ENCODE data around the gene MAPT.

MAPT gene

DNA sequence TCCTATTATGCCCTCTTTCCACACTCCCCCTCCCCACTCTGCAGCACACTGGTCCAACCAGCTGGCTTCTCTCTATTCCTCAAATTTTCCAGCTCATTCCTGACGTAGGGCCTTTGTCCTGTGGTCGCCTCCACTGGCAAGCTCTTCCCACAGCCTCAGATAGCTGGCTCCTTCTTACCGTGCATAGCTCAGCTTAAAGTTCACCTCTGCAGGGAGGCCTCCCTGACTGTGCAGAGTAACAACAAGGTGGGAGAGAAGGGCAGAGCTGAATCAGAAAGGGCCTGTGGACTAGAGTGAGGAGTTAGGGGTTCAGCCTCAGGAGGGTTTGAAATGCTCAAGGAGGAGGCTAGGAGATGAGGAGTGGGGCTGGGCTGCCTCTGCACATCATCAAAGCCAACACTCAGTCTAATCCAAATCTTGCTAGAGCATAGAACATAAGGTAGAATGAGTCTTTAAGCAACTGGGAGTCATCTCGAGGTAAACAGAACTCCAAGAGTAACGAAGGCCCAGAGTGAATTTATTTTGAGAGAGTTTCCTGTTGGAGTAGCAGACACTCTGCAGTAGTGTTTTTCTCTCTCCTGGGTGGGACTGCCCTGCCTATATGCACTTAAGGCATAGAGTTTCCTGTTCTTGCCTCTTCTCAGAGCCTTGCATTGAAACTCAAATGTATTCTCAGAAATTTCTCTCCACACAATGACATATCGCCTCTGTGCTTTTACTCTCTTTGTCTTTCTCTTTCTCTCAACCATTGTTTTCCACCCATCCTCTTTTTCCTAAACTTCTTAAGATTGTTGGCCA lies 30.3 kb upstream of the MAPT start:
- no peak for DNase-seq

DNA sequence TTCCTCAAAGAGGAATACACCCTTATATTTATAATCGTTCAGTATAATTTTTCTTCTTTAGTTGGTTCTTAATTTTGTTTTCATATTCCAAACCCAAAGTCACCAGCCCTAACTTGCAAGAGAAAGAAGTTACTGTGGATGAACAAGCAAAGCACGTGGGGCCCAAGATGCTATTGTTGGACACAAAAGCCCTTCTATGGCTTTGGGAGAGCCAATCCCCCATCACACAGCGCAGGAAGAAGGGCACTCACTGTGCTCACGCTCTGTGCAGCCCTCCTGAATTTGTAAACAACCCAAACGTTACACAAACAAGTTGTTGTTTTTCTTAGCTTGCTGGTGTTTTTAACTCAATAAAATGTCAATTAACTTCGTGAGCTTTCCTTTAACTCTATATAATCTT lies 27.2 kb upstream of the MAPT start:
- no peak for DNase-seq

GRCh38 chr17:45867702-45868101 lies 26.7 kb upstream of the MAPT start:
- DNase-seq = no peak

DNA sequence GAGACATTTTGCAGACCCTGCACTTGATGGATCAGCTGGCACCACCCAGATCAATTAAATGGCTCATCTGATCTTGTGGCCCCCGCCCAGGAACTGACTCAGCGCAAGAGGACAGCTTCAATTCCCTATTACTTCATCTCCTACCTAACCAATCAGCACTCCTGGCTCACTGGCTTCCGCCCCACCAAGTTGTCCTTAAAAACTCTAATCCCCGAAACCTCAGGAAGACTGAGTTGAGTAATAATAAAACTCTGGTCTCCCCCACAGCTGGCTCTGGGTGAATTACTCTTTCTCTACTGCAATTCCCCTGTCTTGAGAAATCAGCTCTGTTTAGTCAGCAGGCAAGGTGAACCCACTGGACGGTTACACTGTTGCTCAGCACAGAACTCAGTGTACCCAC lies 26.1 kb upstream of the MAPT start:
- no peak for DNase-seq

GRCh38 chr17:45869676-45870341 lies 24.5 kb upstream of the MAPT start:
- DNase-seq = no peak

DNA sequence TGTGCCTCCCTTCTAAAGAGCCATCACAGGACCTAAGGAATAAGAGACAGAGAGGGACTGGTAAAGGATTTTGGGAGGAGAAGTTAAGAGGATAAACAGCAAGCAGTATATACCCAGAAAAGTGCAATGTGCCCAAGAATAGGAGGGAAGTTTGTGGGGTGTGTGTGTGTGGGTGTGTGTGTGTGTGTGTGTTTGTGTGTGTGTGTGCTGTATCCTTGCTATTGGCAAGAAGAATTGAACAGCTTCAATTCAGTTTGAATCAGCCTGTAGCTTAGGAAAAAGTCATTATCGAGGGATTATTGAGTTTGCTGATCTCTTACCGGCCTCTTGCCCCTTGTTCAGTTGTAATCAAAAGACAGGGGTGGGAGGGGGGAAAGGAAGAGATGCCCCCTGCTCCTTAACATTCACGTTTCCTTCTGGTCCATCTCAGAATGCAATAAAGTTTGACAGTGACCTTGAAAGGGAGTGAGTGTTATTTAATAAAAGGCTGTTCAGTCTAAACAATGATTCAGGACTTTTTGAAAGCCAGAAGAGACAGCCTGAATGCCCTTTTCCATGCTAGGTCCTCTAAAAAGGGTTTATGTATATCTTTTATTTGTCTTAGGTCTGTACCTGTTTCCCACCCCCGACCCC lies 23.9 kb upstream of the MAPT start:
- no peak for DNase-seq

GRCh38 chr17:45871718-45872117 lies 22.6 kb upstream of the MAPT start:
- DNase-seq = no peak

DNA sequence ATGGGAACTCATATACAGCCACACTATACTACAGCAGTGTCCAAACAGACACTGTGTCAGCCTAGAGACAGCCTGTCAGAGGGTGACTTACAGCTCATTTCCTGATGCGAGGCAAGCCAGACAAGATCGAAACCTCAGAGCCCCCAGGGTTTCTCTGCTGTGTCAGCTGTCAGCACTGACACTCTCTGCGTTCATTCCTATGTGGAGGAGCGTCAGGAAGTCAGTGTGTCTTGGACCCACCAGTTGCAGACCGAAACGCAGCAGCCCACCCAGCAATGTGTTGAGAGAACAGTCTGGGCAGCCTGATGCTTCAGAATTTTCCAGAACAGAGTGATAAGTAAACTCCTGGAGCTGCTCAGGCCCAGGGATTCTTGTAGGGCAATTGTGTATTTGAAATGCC lies 20.6 kb upstream of the MAPT start:
- peak; percentile 35 for DNase-seq

GRCh38 chr17:45874151-45874550 lies 20.2 kb upstream of the MAPT start:
- no peak for DNase-seq

GRCh38 chr17:45876539-45876938 lies 17.8 kb upstream of the MAPT start:
- DNase-seq = no peak

GRCh38 chr17:45877467-45877866 lies 16.9 kb upstream of the MAPT start:
- no peak for DNase-seq

DNA sequence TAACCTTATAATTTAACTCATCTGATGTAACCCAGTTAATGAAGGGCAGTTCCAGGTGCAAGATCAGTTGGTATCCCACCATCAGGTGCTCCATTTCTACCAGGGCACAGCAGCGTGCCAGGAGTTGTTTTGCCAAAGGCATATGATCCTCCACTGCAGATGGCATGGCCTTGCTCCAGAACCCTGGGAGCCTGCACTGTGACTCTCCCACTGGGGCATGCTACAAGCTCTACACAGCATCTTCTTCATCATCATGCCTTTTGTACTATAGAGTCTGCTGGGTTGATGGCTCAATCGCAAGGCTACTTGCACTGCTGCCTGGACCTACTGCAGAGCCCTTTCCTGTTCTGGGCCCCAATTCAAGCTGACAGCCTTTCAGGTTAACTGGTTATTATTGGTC lies 11.3 kb upstream of the MAPT start:
- no peak for DNase-seq

DNA sequence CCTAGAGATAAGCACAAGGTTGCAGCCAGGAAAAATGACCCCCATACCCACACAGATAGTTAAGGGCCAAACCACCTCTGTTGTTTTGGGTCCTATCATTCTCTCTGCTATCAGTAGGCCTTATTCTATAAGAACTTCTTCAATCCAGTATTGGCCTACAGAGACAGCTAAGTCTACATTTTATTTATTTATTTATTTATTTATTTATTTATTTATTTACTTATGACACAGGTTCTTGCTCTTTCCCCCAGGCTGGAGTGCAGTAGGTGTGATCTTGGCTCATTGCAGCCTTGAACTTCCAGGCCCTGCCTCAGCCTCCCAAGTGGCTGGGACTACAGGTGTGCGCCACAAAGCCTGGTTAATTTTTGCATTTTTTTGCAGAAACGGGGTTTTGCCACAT lies 7.5 kb upstream of the MAPT start:
- DNase-seq = no peak

DNA sequence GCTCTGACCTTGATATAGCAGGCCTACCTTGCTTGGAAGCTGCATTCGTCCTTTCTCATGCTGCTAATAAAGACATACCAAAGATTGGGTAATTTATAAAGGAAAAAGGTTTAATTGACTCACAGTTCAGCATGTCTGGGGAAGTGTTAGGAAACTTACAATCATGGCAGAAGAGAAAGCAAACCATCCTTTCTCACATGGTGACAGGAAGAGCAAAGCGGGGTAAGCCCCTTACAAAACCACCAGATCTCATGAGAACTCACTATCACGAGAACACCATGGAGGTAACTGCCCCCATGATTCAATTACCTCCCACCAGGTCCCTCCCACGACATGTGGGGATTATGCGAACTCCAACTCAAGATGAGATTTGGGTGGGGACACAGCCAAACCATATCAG lies 6.0 kb upstream of the MAPT start:
- DNase-seq = no peak

GRCh38 chr17:45889579-45889978 lies 4.8 kb upstream of the MAPT start:
- no peak for DNase-seq

DNA sequence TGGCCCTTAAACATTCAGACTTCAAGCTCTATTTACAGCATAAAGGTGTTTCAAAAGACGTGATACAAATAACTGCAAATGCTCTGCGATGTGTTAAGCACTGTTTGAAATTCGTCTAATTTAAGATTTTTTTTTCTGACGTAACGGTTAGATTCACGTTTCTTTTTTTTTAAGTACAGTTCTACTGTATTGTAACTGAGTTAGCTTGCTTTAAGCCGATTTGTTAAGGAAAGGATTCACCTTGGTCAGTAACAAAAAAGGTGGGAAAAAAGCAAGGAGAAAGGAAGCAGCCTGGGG lies 681 bp upstream of the MAPT start:
- DNase-seq = no peak

DNA sequence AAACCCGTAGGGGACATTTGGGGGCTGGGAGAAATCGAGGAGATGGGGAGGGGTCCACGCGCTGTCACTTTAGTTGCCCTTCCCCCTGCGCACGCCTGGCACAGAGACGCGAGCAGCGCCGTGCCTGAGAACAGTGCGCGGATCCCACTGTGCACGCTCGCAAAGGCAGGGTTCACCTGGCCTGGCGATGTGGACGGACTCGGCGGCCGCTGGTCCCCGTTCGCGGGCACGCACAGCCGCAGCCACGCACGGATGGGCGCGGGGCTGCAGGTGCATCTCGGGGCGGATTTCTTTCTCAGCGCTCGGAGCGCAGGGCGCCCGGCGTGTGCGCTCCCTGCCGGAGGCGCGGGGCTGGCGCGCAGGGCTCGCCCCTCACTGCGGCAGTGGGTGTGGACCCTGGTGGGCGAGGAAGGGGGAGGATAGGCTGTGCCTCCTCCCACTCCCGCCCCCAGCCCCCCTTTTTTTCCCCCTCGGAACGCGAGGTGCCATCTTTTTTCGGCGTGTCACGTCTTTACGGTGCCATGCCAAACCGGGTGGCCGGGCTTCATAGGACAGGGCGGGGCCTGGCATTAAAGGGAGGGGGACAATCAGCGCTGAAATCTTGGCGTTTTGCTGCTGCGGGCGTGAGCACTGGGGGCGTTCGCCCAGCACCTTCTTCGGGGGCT lies 1.1 kb downstream of the MAPT start:
- DNase-seq = peak; percentile 85

DNA sequence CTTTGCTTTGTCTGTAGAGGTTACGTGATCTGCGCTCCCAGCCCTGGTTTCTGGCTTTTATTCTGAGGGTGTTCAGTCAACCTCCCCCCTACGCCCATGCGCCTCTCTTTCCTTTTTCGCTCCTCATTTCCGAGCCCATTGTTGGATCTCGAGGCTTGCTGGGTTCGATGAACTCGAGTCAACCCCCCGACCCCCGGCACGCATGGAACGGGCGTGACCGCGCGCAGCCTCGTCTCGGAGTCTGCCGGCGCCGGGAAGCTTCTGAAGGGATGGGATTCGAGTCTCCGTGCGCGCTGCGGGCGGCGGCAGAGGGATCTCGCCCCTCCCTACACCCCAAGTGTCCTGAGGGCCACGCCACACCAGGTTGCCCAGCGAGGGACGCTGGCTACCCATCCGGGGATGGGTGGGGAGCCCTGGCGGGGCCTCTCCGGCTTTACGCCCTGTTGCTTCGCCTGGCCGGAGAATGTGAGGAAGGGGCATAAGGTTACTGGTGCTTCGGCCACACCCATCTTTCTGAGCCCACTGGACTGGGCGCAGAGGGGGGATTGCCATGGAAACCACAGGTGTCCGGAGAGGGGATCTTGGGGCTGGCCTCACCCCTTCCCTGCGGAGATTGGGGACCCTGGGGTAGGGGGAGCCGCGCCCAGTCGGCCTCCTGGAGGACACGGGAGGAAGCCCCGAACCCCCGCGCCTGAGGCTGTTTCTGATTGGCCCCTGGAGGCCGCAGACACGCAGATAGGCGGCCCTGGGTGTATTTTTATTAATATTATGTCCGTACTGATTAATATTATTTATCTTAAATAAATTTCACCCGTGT lies 1.8 kb downstream of the MAPT start:
- DNase-seq = peak; percentile 75

- DNase-seq = peak; percentile 85
Observed at GRCh38 chr17:45896803-45897693, 2.7 kb downstream of the MAPT start.

DNA sequence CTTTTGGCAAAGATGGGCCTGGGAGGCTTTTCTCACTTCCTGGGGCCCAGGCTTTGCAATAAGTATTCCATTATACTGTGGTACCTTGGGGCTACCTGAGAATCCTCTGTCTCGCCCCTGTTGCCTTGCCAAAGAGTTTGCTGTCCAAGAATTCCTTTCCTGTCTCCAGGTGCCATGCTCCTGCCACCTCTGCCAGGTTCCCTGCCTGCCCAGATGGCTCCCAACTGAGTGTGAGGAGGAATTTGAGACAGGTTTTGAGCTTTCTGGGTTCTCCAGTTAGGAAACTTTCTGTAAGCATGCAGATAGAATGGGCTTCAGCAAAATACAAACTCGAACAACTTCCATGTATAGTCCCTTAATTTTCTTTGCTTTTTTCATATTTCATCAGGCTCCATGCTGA lies 5.8 kb downstream of the MAPT start:
- DNase-seq = no peak

- DNase-seq = no peak
Observed at GRCh38 chr17:45900723-45901415, 6.5 kb downstream of the MAPT start.
